ENCODE measurements around the gene PCDHB10.
"Not testable (repeated sequence)": the region's sequence is repeated elsewhere in the genome, so short reads cannot be mapped to it uniquely, and the experiment has no call there.

The PCDHB10 gene

DNA sequence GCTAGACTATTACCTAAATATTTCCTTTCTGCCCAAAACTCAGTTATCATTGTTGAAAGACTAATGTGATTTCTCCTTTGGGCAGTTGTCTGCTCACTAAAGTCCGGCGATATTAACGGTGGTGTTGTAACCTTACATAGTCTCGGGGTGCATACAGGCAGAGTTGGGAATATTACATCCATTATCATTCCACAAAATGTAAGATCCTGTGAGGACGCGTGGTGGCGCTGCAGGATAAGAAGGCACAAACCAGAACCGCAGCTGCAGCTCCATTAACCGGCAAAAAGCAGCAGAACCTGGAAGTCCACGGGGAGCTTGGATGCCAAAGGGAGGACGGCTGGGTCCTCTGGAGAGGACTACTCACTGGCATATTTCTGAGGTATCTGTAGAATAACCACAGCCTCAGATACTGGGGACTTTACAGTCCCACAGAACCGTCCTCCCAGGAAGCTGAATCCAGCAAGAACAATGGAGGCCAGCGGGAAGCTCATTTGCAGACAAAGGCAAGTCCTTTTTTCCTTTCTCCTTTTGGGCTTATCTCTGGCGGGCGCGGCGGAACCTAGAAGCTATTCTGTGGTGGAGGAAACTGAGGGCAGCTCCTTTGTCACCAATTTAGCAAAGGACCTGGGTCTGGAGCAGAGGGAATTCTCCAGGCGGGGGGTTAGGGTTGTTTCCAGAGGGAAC is 21.6 kb downstream of the PCDHB10 start, which contains the start of gene PCDHB13:
Gene PCDHB13 (plus strand): TSS at position 264 of the 684 bp plus-strand sequence. CDS start 205 bp downstream, at position 469.
- peak within 1 kb of the TSS; percentile 20; the same call in 1 of the 2 replicates for H3K4me3 ChIP-seq (ENCODE audit: low read length)
- peak; percentile 30 for DNase-seq (ENCODE audit: low read depth)
- peak; percentile 38 for TF ChIP-seq CTCF (conservative IDR thresholded peaks at IDR 0.05; ENCODE audit: low read length)

GRCh38 chr5:141214583-141214982 is 22.4 kb downstream of the PCDHB10 start:
- DNase-seq (ENCODE audit: low read depth); H3K4me3 ChIP-seq (ENCODE audit: low read length): not testable (repeated sequence)

- DNase-seq (ENCODE audit: low read depth); H3K4me3 ChIP-seq (ENCODE audit: low read length): not testable (repeated sequence)
Observed at GRCh38 chr5:141215504-141215903, 23.4 kb downstream of the PCDHB10 start.

DNA sequence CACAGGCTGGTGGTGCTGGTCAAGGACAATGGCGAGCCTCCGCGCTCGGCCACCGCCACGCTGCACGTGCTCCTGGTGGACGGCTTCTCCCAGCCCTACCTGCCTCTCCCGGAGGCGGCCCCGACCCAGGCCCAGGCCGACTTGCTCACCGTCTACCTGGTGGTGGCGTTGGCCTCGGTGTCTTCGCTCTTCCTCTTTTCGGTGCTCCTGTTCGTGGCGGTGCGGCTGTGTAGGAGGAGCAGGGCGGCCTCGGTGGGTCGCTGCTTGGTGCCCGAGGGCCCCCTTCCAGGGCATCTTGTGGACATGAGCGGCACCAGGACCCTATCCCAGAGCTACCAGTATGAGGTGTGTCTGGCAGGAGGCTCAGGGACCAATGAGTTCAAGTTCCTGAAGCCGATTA is 23.9 kb downstream of the PCDHB10 start:
- H3K4me3 ChIP-seq (ENCODE audit: low read length); DNase-seq (ENCODE audit: low read depth): not testable (repeated sequence)

DNA sequence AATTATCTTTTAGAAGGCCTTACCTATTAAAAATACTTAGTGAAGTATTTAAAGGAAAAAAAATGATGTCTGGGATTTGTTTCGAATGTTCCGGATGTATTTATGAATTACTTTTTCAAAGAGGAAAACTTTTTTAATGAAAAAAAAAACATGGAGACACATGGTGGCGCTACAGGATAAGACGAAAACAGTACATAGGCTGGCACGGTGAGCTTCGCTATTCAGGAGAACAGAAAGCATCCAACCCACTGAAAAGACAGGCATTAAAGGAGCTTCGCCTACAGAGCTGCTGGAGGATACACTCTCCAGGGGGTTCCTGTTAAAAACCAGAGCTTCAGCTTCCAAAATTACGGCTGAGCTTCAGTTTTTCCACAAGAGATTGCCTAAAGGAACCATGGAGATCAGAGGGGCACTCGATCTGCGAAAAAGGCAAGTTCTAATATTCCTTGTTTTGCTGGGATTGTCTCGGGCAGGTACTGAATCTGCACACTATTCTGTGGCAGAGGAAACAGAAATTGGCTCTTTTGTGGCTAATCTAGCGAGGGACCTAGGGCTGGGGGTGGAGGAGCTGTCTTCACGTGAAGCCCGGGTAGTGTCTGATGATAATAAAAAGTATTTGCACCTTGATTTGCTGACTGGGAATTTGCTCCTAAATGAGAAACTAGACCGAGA is 31.1 kb downstream of the PCDHB10 start, which contains the start of gene PCDHB14:
Gene PCDHB14 (plus strand): TSS at position 232 of the 672 bp plus-strand sequence. CDS start 163 bp downstream, at position 395.
- DNase-seq (ENCODE audit: low read depth), result peak; percentile 44
- peak; percentile 34 for TF ChIP-seq CTCF (conservative IDR thresholded peaks at IDR 0.05; ENCODE audit: low read length)

GRCh38 chr5:141224844-141225243 is 32.7 kb downstream of the PCDHB10 start:
- DNase-seq (ENCODE audit: low read depth), result not testable (repeated sequence)

More for the DNA sequence above, 31.1 kb downstream of the PCDHB10 start, which contains the start of gene PCDHB14:
- H3K4me3 ChIP-seq (ENCODE audit: low read length), result peak within 1 kb of the TSS; percentile 47

GRCh38 chr5:141225421-141225820 is 33.3 kb downstream of the PCDHB10 start:
- H3K4me3 ChIP-seq (ENCODE audit: low read length); DNase-seq (ENCODE audit: low read depth): not testable (repeated sequence)

More at GRCh38 chr5:141224844-141225243, 32.7 kb downstream of the PCDHB10 start:
- H3K4me3 ChIP-seq (ENCODE audit: low read length), result not testable (repeated sequence)

DNA sequence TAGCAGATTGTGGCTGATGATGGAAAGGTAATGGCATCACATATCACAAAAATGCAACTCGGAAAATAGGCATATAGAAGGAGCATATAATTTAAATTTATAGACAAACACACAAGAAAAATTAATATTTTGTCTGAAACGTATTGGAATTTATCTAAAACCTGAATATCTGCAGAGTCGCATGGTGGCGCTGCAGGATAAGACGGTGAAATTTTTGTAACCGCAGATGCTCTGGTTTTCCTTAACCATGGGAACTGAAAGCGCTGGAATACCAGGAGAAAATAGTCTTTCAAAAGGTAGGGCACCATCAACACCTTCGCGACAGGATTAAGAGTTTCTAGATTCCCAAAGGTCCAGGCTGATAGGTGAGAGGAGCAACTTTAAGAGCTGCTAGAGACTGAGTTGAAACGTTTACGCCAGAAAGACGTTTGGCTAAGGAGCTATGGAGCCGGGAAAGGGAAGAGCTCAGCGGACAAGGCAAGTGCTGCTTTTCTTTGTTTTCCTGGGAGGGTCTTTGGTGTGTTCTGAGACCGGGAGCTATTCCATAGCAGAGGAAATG is 42.0 kb downstream of the PCDHB10 start:
- H3K4me3 ChIP-seq (ENCODE audit: low read length), result peak overlapping the region; percentile 37
- TF ChIP-seq CTCF (conservative IDR thresholded peaks at IDR 0.05; ENCODE audit: low read length), result peak; percentile 21
- peak; percentile 5 for DNase-seq (ENCODE audit: low read depth)

- not testable (repeated sequence) for DNase-seq (ENCODE audit: low read depth); H3K4me3 ChIP-seq (ENCODE audit: low read length)
Observed at GRCh38 chr5:141235922-141236321, 43.8 kb downstream of the PCDHB10 start.

GRCh38 chr5:141236516-141237313 is 44.6 kb downstream of the PCDHB10 start:
- no peak for TF ChIP-seq CTCF (conservative IDR thresholded peaks at IDR 0.05; ENCODE audit: low read length)
- DNase-seq (ENCODE audit: low read depth), result no peak
- H3K4me3 ChIP-seq (ENCODE audit: low read length), result no peak overlapping the region

Measured in AG10803 (cell line).